Activated T-cell treated with anti-CD3 and anti-CD28 coated beads for 1 hour (primary cell): ENCODE results near the gene NUP214.
A peak's percentile ranks its signal among the peaks of the same experiment; 100 is the strongest.

Experiments used
- DNase-seq: peaks from one replicate; pipeline ENCODE4 v3.0.0-alpha.2; 2020; ENCODE audit warnings: low read depth

NUP214 gene

GRCh38 chr9:131125288-131126058, at the start of gene NUP214:
Gene NUP214, plus strand, starts transcription at chr9:131125586. Its CDS starts 119 bp downstream, at chr9:131125705.
- peak; percentile 99 for DNase-seq

- DNase-seq, result no peak
Observed at GRCh38 chr9:131076347-131077195, 48.8 kb upstream of the NUP214 start.

- DNase-seq, result no peak
Observed at GRCh38 chr9:131078427-131079366, 46.7 kb upstream of the NUP214 start.

GRCh38 chr9:131080589-131080988, 44.8 kb upstream of the NUP214 start:
- no peak for DNase-seq

- DNase-seq, result no peak
Observed at GRCh38 chr9:131081868-131082267, 43.5 kb upstream of the NUP214 start.

GRCh38 chr9:131082774-131083512, 42.4 kb upstream of the NUP214 start:
- DNase-seq, result no peak

GRCh38 chr9:131084661-131085369, 40.6 kb upstream of the NUP214 start:
- DNase-seq, result no peak

GRCh38 chr9:131085370-131086122, 39.8 kb upstream of the NUP214 start:
- DNase-seq, result no peak

- DNase-seq, result no peak
Observed at GRCh38 chr9:131087354-131087893, 38.0 kb upstream of the NUP214 start.

- DNase-seq, result no peak
Observed at GRCh38 chr9:131090025-131090787, 35.2 kb upstream of the NUP214 start.

- no peak for DNase-seq
Observed at GRCh38 chr9:131091352-131091992, 33.9 kb upstream of the NUP214 start.

GRCh38 chr9:131092030-131092429, 33.4 kb upstream of the NUP214 start:
- DNase-seq, result no peak

- no peak for DNase-seq
Observed at GRCh38 chr9:131092548-131093440, 32.6 kb upstream of the NUP214 start.

GRCh38 chr9:131094015-131094414, 31.4 kb upstream of the NUP214 start:
- DNase-seq, result no peak

- no peak for DNase-seq
Observed at GRCh38 chr9:131094622-131095021, 30.8 kb upstream of the NUP214 start.

- no peak for DNase-seq
Observed at GRCh38 chr9:131095666-131096268, 29.6 kb upstream of the NUP214 start.
